Activated T-cell treated with anti-CD3 and anti-CD28 coated beads, Interleukin-2, amount 50 U/mL, for 24 hours (primary cell): ENCODE measurements around the gene KIF13A.
"Not testable (repeated sequence)": the region's sequence is repeated elsewhere in the genome, so short reads cannot be mapped to it uniquely, and the experiment has no call there.

ENCODE experiments used
- DNase-seq: peaks from one replicate; pipeline ENCODE4 v3.0.0-alpha.2; 2020
- H3K27ac Mint-ChIP-seq: 2 replicates; pipeline ENCODE4 v1.8.0; 2020; ENCODE audit warnings: mild to moderate bottlenecking, mixed read lengths
- H3K27me3 Mint-ChIP-seq: 2 replicates; pipeline ENCODE4 v1.8.0; 2020; ENCODE audit warnings: mixed read lengths
- H3K36me3 Mint-ChIP-seq: 2 replicates; pipeline ENCODE4 v1.8.0; 2020; ENCODE audit warnings: low read depth, mixed read lengths
- H3K4me1 Mint-ChIP-seq: 2 replicates; pipeline ENCODE4 v1.8.0; 2020; ENCODE audit warnings: low read depth, mixed read lengths
- H3K4me3 Mint-ChIP-seq: 2 replicates; pipeline ENCODE4 v1.8.0; 2020; ENCODE audit warnings: mild to moderate bottlenecking, moderate library complexity, mixed read lengths
- H3K9me3 Mint-ChIP-seq: 2 replicates; pipeline ENCODE4 v1.8.0; 2020; ENCODE audit warnings: mixed read lengths

KIF13A gene

DNA sequence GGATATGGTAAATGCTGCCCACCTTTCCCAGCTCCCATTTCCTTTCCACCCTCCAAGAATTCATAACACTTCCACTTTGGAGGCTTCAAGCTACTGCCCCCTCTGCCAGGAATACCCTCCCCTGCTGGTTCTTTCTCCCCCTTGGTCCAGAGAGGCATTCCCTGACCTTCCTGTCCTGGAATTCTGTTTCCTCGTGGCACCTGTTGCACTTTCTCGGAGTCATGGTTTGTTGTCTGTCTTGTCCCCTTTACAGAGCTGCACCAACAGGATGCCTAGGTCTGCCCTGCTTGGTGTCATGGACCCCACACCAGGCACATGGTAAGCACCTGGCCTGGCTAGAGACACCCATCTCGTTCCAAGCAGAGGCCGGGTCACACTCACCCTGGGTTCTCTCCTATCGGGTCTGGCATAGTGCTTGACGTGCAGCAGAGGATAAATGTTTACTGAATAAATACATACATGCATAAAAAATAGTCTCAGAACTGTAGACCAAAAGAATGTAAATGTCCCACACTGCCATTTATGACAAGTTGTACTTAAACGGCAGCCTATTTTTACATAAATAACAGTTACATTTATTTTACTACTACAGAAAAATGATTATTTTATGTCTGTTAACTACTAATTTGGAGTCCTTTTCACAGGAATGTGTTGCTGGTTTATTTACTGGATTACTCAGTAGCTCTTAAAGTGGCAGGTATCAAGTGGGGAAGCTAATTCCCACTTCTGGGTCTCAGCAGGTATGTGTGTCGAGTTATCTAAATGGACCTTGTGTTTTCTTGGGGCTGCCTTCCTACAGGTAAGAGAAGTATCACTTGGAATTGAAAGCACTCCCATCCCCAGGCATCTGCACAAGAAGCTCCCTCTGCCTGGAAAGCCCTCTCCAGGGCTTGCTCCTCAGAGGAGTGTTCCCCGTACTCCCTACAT is 69.3 kb downstream of the KIF13A start:
- Mint-ChIP-seq H3K27me3 (peaks cover 15% of the 10 kb centered on the region), H3K9me3 (no peaks in the 10 kb centered on the region)

GRCh38 chr6:17914651-17915050 is 72.8 kb downstream of the KIF13A start:
- Mint-ChIP-seq H3K27ac (no peak overlapping the region), H3K27me3 (peaks cover 8% of the 10 kb centered on the region), H3K4me3 (no peak overlapping the region), H3K9me3 (no peaks in the 10 kb centered on the region), H3K36me3 (no peaks in the 10 kb centered on the region), H3K4me1 (no peaks in the 10 kb centered on the region)
- no peak for DNase-seq

More for the DNA sequence above, 69.3 kb downstream of the KIF13A start:
- H3K27ac Mint-ChIP-seq: no peak overlapping the region
- no peak for DNase-seq
- H3K4me3 Mint-ChIP-seq: no peak overlapping the region
- H3K36me3 Mint-ChIP-seq: no peaks in the 10 kb centered on the region
- no peaks in the 10 kb centered on the region for H3K4me1 Mint-ChIP-seq

- H3K4me3 Mint-ChIP-seq: no peak overlapping the region
Measured at GRCh38 chr6:17912521-17912920, 74.9 kb downstream of the KIF13A start.

GRCh38 chr6:17911656-17912055 is 75.8 kb downstream of the KIF13A start:
- H3K36me3 Mint-ChIP-seq, H3K4me1 Mint-ChIP-seq, H3K4me3 Mint-ChIP-seq, H3K27ac Mint-ChIP-seq, DNase-seq, H3K9me3 Mint-ChIP-seq: not testable (repeated sequence)
- H3K27me3 Mint-ChIP-seq: peaks cover 20% of the 10 kb centered on the region

More at GRCh38 chr6:17912521-17912920, 74.9 kb downstream of the KIF13A start:
- Mint-ChIP-seq H3K9me3 (no peaks in the 10 kb centered on the region), H3K36me3 (no peaks in the 10 kb centered on the region), H3K27ac (no peak overlapping the region), H3K27me3 (peaks cover 17% of the 10 kb centered on the region), H3K4me1 (peaks cover 4% of the 10 kb centered on the region)
- no peak for DNase-seq

- no peaks in the 10 kb centered on the region for H3K9me3 Mint-ChIP-seq
- DNase-seq: no peak
- H3K27me3 Mint-ChIP-seq: peaks cover 29% of the 10 kb centered on the region
- H3K36me3 Mint-ChIP-seq: no peaks in the 10 kb centered on the region
- no peak overlapping the region for H3K4me3 Mint-ChIP-seq
- peaks cover 7% of the 10 kb centered on the region for H3K4me1 Mint-ChIP-seq
- no peak overlapping the region for H3K27ac Mint-ChIP-seq
Measured at GRCh38 chr6:17910189-17910588, 77.2 kb downstream of the KIF13A start.

- Mint-ChIP-seq H3K27ac (no peak overlapping the region), H3K9me3 (no peaks in the 10 kb centered on the region), H3K4me1 (peaks cover 7% of the 10 kb centered on the region), H3K27me3 (peaks cover 31% of the 10 kb centered on the region), H3K4me3 (no peak overlapping the region), H3K36me3 (no peaks in the 10 kb centered on the region)
- DNase-seq: no peak
Measured at GRCh38 chr6:17908831-17909230, 78.6 kb downstream of the KIF13A start.

GRCh38 chr6:17907406-17908229 is 79.8 kb downstream of the KIF13A start:
- Mint-ChIP-seq H3K9me3 (no peaks in the 10 kb centered on the region), H3K36me3 (no peaks in the 10 kb centered on the region), H3K27ac (no peak overlapping the region), H3K4me3 (no peak overlapping the region), H3K27me3 (peaks cover 32% of the 10 kb centered on the region), H3K4me1 (peaks cover 7% of the 10 kb centered on the region)
- DNase-seq: no peak

DNA sequence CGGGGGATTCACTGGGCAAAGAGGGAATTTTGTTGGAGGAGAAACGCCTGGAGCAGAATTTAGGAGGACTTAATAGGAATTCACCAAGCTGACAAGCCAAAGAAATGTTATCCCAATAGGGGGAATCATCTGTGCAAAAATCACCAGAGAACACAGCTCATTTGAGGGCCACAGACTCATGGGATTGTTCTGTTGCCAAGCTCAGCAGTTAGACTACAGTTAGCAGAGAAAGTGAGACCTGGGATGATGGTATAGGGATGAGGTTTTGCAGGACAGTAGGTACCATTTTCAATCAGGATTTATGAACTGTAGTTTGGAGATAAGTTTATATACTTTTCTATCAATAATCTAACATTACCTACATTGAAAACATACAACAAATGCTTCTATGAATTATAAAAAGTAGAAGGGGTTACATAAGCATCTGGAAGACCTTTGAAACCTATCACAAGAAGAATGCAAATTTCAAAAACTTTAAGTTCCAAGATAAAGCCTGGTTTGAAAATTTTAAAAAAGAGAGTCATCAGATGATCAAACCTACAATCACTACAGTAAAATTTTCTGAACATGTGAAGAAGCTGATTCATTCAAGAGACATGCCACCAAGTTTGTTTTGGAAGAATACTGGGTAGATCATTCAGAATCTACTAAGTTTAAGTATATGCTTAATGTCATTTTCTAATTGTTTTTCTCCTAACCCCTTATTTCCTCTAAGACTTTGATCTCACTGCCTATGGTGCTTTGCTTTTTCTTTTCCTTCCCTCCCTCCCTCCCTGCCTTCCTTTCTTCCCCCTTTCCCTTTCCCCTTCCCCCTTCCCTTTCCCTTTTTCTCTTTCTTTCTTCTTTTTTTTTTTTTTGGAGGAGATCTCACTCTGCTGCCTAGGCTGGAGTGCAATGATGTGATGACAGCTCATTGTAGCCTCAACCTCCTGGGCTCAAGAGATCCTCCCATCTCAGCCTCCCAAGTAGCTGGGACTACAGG is 81.5 kb downstream of the KIF13A start:
- H3K27me3 Mint-ChIP-seq: peaks cover 39% of the 10 kb centered on the region
- no peak overlapping the region for H3K27ac Mint-ChIP-seq
- no peaks in the 10 kb centered on the region for H3K36me3 Mint-ChIP-seq

DNA sequence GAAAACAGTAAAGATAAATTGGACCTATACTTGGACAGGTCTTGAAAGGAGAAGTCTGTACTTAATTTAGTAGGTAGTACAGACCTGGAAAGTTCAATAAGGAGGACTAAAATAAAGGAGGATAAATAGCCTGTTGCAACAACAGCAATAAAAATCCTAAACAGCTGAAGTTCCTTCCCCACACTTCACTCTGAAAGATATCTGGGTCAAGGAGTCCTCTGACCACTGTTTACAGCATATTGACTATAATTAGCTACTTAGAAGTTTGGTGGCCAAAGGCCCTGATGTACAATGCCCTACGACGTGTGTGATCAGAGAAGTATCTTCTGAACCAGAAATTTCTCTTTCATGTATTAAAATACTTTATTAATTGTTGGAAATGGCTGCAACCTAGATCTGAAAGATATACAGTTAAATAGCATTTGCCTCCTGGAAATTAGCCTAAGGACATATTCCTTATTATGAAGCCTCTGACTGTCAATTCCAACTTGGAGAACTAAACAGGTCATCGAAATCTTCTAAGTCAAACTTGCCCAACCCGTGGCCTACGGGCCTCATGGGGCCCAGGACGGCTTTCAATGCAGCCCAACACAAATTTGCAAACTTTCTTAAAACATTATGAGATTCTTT is 82.8 kb downstream of the KIF13A start:
- no peak for DNase-seq
- Mint-ChIP-seq H3K4me1 (peaks cover 7% of the 10 kb centered on the region), H3K27ac (no peak overlapping the region), H3K4me3 (no peak overlapping the region), H3K27me3 (peaks cover 44% of the 10 kb centered on the region), H3K36me3 (no peaks in the 10 kb centered on the region), H3K9me3 (no peaks in the 10 kb centered on the region)

More for the DNA sequence above, 81.5 kb downstream of the KIF13A start:
- no peak overlapping the region for H3K4me3 Mint-ChIP-seq
- H3K4me1 Mint-ChIP-seq: peaks cover 7% of the 10 kb centered on the region
- no peak for DNase-seq
- H3K9me3 Mint-ChIP-seq: no peaks in the 10 kb centered on the region

GRCh38 chr6:17902974-17903373 is 84.5 kb downstream of the KIF13A start:
- Mint-ChIP-seq H3K27me3 (peaks cover 48% of the 10 kb centered on the region), H3K36me3 (no peaks in the 10 kb centered on the region), H3K4me1 (peaks cover 7% of the 10 kb centered on the region), H3K27ac (no peak overlapping the region), H3K4me3 (no peak overlapping the region), H3K9me3 (no peaks in the 10 kb centered on the region)
- no peak for DNase-seq

GRCh38 chr6:17901493-17901892 is 85.9 kb downstream of the KIF13A start:
- no peak overlapping the region for H3K27ac Mint-ChIP-seq
- H3K4me3 Mint-ChIP-seq: no peak overlapping the region
- peaks cover 47% of the 10 kb centered on the region for H3K27me3 Mint-ChIP-seq
- no peaks in the 10 kb centered on the region for H3K4me1 Mint-ChIP-seq
- no peak for DNase-seq
- H3K9me3 Mint-ChIP-seq: peaks cover 3% of the 10 kb centered on the region
- H3K36me3 Mint-ChIP-seq: no peaks in the 10 kb centered on the region

GRCh38 chr6:17900011-17900410 is 87.4 kb downstream of the KIF13A start:
- Mint-ChIP-seq H3K4me3 (no peak overlapping the region), H3K36me3 (no peaks in the 10 kb centered on the region), H3K27me3 (peaks cover 40% of the 10 kb centered on the region), H3K9me3 (peaks cover 12% of the 10 kb centered on the region), H3K4me1 (no peaks in the 10 kb centered on the region), H3K27ac (no peak overlapping the region)
- DNase-seq: no peak

- Mint-ChIP-seq H3K27ac (no peak overlapping the region), H3K27me3 (peaks cover 40% of the 10 kb centered on the region), H3K4me1 (no peaks in the 10 kb centered on the region), H3K9me3 (peaks cover 15% of the 10 kb centered on the region), H3K36me3 (no peaks in the 10 kb centered on the region), H3K4me3 (no peak overlapping the region)
- DNase-seq: no peak
Measured at GRCh38 chr6:17899491-17899890, 87.9 kb downstream of the KIF13A start.
